GM18517 (cell line): ENCODE measurements around the gene ZNF212.

Experiments
- ATAC-seq: cut with Tn5 transposase; IDR thresholded peaks from one replicate; pipeline ENCODE4 v1.9.1; 2021; ENCODE audit warnings: mild to moderate bottlenecking, moderate library complexity; ENCODE audit not compliant: unreplicated experiment

The ZNF212 gene

GRCh38 chr7:149239345-149240143 lies at the start of gene ZNF212:
Gene ZNF212, plus strand, starts transcription at chr7:149239651. Its CDS starts 128 bp downstream, at chr7:149239779.
- peak; percentile 98 for ATAC-seq

DNA sequence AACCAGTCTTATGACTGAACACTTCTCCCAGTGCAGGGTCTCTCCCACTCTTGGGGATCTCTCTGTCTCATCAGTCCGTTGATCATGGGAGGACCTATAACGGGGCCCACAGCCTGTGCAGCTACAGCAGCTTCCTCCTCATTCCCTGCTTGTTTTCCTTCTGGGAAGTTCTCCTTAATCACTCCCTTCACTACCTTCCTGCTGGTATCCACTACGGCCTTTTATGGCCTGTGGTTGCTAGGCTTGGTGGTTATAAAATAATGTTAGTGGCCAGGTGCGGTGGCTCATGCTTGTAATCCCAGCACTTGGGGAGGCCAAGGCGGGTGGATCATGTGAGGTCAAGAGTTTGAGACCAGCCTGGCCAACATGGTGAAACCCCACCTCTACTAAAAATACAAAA lies 47.6 kb upstream of the ZNF212 start:
- no peak for ATAC-seq

- no peak for ATAC-seq
Measured at GRCh38 chr7:149194799-149195179, 44.7 kb upstream of the ZNF212 start.

DNA sequence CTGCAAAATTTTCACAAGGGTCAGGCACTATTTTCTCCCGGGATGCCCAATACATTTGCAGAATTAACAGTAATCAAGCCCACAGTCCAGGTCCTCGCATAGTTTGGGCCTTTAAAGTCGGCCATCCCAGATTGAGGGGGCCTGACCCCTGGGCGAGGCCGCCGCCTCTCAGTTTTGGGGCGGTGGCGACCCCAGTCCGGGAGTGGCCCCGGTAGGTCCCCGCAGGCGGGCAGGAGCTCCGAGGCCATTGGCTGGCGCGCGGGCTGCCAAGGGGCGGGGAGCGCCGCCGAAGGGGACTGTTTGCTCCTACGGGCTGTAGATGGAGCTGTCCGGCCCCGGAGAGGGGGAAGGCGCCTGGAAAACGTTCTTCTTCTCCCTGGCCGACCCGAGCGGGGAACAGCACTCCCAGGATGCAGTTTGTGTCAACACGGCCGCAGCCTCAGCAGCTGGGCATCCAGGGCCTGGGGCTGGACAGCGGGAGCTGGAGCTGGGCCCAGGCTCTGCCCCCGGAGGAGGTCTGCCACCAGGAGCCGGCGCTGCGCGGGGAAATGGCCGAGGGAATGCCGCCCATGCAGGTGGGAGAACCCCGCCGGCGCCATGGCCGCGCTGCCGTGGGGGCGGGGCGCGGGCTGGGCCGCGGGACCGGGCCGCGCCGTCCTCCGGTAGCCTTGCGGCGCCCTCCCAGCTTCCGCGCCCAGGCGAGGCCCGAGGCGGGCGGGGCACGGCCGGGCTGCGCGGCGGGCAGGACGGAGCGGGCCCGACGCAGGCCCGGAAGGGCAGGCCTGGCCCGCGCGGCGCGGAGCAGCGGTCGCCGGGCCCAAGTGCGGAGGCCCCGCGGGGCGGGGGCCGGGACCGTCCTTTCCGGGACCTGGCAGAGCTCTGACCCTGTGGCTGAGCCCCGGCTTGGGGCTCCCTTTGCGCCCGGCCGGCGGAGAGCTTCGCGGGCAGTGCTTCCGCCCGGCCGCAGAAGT lies 44.0 kb upstream of the ZNF212 start, which contains the start of gene ZNF282:
Gene ZNF282 (plus strand): TSS at position 367 of the 971 bp plus-strand sequence. CDS start 44 bp downstream, at position 411.
- peak; percentile 89 for ATAC-seq

DNA sequence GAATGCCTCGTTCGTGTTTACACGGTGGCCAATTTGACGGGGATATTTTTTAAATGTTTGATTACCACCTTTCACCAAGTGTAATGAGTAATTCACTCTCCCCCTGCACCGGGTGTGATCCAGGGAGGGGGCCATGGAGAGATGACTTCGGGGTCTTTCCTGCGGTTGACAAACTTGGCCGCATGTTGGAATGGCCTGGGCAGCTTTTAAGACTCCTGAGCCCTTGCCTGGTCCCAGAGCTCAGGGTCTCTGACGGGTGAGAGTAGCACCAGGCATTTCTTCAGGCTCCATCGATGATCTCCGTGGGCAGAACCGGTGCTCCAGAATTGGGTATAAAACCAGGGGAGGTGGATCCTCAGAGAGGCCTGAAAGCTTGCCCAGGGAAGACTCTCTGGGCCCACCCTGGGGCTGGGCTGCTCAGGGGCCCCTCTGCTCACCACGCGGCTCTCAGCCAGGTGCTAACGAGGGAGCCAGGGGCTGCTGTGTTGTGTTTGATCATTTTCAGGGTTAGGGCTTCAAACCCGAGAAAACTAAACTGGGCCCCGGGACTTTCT lies 43.2 kb upstream of the ZNF212 start:
- ATAC-seq, result no peak

GRCh38 chr7:149196705-149197171 lies 42.7 kb upstream of the ZNF212 start:
- no peak for ATAC-seq

- ATAC-seq, result no peak
Measured at GRCh38 chr7:149197675-149198074, 41.8 kb upstream of the ZNF212 start.

DNA sequence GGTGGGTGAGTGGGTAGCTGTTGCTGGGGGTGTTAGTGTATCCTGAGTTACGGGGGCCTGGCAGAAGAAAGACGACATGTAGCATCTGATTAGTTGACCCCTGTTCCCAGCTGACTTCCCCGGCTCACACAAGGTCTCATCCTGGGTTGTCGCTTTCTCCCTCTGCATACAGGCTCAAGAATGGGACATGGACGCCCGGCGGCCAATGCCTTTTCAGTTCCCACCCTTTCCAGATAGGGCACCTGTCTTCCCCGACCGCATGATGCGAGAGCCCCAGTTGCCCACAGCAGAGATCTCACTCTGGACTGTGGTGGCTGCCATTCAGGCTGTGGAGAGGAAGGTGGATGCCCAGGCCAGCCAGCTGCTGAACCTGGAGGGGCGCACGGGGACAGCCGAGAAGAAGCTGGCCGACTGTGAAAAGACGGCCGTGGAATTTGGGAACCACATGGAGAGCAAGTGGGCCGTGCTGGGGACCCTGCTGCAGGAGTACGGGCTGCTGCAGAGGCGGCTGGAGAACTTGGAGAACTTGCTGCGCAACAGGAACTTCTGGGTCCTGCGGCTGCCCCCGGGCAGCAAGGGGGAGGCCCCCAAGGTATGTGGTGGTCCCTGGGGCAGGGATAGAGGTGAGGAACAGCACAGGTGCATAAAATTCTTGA lies 41.2 kb upstream of the ZNF212 start:
- ATAC-seq, result no peak

DNA sequence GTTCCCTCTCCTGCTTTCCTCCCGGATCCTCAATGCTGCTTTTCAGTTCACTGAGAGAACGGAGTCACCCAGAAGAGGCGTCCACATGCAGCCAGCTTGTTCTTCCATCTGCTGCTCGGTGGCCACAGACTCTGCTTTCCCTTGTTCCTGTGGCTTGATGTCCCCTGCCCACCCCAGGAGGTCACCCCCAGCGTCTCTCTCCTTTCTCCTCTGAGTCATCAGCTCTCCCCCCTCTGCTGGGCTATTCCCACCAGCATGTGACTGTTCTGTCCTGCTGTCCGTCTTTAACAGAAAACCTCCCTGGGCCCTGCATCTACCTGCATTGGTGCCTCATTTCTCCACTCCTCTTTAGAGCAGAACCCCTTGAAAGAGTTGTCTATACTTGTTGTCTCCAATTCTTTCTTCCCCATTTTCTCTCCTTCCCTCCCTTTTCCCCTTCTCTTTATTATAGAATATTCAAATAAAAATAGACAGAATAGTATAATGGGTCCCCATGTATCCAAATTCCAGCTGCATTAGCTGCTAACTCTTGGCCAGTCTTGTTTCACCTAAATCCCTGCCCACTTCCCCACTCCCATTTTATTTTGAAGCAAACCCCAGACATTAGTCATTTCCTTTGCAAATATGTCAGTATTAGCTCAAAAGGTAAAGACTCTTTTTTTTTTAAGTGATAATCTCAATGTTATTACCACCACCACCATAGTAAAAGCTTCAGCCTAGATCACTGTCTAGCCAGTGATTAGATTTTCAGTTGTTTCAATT lies 40.0 kb upstream of the ZNF212 start:
- ATAC-seq, result no peak

DNA sequence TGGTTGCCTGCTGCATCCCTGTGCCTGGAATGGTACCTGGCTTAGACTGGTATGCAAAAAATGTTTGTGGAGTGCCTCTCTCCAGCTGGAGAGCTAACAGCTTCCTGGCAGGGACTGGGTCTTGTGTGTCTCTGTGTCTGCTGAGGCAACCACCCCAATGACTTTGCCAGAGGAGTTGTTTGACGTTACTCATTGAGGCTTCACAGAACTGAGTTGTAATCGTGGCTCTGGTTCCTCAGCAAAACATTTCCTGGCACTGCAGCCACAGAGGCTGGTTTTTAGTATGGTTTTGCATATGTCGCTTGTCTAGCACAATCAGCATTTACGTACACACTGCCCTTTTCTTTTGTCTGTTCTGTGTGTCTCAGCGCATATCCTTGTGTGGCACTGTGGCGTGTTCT lies 36.6 kb upstream of the ZNF212 start:
- ATAC-seq, result no peak

GRCh38 chr7:149205690-149206381 lies 33.6 kb upstream of the ZNF212 start:
- ATAC-seq, result no peak

DNA sequence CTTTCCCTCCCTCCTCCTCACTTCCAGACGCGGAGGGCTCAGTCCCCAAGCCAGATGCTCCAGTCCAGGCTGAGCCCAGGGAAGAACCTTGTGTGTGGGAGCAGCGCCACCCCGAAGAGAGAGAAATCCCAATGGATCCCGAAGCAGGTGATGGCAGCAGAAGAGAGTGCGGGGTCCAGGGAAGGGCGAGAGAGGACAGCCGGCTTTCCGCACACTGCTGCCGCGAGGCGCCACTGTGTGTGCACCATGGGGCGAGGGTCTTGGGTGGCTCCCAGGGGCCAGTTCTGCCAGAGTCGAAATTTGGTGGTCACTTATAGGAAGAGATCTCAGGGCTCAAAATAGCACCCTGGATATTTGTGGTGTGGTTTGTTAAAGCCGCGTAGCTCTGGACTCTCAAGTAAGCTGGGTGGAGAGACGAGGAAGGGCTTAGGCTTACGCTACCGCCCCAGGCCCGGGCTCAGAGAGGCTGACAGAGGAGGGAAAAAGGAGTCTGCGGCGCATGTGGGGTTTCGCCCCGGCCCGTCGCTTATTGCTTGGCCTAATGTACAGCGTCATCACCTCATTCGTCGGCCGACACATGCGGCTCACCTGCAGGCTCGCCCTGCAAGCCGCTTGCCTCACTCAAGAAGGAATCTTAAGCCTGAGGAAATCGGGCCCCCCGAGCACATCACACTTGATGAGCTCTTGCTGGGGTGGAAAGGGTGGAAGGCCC lies 32.0 kb upstream of the ZNF212 start:
- no peak for ATAC-seq

DNA sequence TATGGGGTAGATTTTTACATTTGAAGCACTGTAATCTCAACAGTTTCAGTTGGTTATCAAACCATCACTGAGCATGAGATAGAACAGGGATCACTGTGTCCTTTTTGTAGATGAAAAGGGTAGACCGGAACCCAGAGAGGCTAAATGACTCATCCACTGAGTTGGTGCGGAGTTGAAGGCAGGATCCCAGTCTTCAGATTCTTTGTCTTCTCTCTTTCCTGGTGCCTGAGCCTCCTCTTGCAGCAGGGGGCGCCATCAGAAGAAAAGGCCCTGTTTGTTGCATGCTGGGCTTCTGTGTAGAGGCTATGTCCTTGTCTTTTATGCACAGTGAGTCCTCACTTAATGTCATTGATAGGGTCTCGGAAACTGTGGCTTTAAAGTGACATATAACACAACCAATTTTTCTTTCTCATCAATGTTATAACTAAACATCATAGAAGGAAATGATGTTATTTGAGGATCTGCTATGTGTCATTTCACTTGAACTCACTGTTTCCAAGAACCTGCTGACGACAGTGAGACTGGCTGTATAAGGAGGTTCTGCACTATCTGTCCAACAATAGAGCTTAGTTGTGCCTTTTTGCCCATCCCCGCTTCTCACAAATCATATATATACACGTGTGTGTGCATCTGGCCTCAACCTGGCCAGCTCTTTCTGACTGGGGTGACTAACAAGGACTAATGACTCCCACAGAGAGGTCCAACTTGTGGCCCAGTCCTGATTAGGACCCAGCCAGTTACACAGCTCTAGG lies 29.8 kb upstream of the ZNF212 start:
- peak; percentile 57 for ATAC-seq

DNA sequence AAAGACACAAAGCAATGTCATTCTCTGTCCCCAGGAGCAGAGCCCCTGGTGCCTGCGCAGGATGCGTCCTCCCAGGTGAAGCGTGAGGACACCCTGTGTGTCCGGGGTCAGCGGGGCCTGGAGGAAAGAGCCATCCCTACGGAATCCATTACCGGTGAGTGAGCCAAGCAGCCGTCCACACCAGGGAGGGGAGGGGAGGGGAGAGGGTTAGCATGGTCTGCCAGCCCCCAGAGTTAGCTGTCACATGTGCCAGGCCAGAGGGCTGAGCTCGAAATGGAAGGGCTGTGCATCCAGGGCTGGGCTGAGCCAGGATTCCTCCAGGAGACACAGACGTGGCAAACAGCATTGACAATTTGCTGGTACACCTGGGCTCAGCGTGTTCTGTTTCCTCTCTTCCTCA lies 28.9 kb upstream of the ZNF212 start:
- no peak for ATAC-seq

- no peak for ATAC-seq
Measured at GRCh38 chr7:149214020-149214720, 25.3 kb upstream of the ZNF212 start.

DNA sequence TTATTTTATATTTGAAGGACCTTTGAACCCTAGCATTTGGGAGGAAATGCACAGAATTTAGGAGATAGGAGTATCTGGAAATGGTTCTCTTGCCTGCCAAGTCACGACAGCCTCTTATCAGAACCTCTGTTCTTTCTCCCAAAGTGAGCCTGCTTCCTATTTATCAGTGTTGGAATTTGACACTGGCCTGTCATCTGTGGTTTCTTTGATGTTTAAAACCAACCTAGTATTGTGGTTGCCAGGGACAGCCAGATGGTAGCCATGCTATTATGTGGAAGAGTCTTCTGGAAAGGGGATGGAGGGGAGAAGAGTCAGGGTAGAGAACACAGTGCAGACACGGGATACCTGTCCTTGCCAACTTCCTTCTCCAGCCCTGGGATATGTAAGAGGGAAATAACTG lies 23.0 kb upstream of the ZNF212 start:
- no peak for ATAC-seq

DNA sequence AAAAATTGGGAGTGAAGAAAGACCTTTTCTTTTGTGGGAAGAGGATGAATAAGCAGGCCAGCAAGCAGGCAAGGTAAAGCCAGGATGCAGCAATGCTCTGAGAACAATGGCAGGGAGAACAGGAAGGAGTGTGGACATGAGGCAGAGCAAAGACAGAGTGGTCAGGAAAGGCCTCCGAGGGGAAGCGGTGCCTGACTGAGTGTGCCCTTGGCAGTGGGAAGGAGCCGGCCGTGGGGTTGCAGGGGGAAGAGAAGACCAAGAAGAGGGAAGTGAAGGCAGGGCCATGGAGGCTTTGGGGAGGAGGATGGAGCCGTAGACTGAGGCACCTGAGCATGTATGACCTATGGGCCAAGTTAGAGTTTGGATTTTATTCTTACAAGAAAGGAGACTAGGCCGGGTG lies 21.9 kb upstream of the ZNF212 start:
- ATAC-seq, result no peak
